GM18520 (cell line): Measurements from ENCODE around the gene MUC5AC.
"Not testable (repeated sequence)": the region's sequence is repeated elsewhere in the genome, so short reads cannot be mapped to it uniquely, and the experiment has no call there.

Experiments
- ATAC-seq: cut with Tn5 transposase; IDR thresholded peaks from one replicate; pipeline ENCODE4 v1.9.1; 2021; ENCODE audit not compliant: unreplicated experiment

Gene MUC5AC

GRCh38 chr11:1232883-1233321, 75.1 kb downstream of the MUC5AC start:
- no peak for ATAC-seq

DNA sequence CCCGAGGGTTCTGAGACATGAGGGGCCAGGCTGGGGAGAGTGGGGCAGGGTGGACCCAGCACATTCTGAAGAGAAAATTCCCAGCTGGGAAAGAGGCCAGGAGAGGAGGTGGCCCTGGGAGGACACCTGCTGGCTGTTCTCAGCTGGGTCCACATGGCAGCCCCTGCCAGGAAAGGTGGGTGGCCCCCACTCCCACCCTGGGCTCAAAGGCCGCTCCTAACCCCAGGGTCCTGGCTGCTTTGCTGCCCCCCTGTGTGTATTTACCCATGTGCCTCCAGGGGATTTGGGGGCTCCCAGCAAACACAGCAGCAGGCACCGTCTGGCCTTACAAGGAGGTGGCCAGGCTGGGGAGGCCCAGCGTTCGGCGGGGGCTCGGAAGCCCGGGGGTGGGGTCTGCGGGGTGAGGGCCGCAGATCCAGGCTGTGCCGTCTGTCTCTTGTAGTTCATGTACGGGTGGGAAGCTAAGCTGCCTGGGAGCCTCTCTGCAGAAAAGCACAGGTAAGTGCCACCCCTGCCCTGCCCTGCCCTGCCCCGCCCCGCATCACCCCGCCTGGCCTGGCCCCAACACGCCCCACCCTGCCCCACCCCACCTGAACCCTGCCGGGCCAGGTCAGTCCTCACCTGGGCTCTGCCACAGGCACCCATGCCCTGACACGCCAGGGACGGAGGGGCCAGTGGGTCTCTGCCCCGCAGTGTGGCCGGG, 75.7 kb downstream of the MUC5AC start:
- ATAC-seq, result no peak

DNA sequence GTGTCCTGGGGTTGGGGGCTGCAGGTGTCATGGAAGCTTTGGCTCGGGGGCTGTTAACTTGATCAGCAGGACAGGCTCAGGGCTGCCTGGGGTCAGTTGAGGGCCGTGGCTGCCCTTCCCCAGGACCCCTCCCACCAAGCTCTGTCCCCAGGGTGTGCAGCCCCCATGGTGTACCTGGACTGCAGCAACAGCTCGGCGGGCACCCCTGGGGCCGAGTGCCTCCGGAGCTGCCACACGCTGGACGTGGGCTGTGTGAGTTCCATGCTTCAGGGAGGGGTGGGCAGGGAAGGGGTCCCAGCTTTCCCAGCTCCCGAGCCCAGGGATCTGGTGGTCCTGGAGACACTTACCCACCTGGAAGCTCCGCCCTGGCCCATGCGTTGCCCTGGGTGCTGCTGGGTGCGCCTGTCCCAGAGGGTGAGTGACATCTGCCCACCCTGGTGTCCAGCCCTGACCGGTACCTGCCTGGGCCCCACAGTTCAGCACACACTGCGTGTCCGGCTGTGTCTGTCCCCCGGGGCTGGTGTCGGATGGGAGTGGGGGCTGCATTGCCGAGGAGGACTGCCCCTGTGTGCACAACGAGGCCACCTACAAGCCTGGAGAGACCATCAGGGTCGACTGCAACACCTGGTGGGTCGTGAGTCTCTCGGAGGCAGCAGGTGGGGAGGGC, 76.4 kb downstream of the MUC5AC start:
- ATAC-seq, result no peak

DNA sequence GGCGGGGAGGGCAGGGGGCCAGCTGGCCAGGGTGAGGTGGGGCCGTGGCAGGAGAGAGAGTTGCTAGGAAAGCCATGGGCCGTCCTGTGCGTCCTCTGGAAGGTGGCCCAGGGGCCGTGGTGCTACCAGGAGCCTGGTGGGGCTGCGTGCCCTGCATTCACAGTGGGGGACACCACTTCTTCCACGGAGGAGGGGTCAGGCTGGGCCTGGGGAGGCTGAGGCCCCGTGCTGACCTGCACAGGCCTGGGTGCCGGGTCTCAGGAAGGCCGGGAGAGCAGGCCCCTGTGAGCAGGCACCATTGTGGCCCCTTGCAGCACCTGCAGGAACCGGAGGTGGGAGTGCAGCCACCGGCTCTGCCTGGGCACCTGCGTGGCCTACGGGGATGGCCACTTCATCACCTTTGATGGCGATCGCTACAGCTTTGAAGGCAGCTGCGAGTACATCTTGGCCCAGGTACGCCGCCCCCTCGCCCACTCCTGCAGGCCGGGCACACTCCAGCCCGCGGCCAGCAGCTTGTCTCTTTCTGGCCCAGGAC, 77.1 kb downstream of the MUC5AC start:
- no peak for ATAC-seq

DNA sequence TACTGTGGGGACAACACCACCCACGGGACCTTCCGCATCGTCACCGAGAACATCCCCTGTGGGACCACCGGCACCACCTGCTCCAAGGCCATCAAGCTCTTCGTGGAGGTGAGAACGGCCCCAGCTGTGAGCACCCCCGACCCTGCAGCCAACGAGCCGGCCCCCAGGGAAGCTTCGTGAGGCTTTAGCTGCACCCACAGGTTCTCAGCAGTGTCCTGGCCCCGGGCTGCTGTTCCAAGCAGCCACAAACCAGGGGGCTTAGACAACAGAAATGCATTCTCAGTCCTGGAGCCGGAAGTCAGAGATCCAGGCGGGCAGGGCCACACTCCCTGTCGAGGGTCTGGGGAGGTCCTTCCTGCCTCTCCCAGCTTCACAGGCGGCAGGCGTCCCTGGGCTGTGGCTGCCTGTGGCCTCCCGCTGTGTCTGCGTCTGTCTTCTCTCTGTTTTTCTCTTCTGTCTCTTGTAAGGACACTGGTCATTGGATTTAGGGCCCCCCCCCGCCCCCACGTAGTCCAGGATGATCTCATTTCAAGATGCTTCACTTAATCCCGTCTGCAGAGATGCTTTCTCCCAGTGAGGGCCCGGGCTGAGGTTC, 77.7 kb downstream of the MUC5AC start:
- no peak for ATAC-seq

DNA sequence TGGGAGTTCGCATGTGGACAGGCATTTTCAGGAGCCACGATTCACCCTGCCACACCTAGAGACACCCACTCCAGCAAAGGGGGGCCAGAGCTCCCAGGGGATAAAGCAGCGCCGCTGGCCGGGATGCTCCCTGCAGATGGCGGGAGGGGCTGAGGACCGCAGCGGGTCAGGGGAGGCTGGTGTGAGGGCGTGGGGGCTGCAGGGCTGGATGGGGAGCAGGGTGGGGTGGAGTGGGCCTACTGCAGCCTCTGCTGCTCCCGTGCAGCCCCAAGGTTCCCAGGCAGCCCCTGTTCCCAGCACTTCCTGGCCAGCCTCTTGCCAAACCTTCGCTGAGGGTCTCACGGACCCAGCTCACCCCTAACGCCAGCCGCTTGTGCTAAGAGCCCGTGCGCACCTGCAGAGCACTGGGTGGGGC, 78.2 kb downstream of the MUC5AC start:
- no peak for ATAC-seq

DNA sequence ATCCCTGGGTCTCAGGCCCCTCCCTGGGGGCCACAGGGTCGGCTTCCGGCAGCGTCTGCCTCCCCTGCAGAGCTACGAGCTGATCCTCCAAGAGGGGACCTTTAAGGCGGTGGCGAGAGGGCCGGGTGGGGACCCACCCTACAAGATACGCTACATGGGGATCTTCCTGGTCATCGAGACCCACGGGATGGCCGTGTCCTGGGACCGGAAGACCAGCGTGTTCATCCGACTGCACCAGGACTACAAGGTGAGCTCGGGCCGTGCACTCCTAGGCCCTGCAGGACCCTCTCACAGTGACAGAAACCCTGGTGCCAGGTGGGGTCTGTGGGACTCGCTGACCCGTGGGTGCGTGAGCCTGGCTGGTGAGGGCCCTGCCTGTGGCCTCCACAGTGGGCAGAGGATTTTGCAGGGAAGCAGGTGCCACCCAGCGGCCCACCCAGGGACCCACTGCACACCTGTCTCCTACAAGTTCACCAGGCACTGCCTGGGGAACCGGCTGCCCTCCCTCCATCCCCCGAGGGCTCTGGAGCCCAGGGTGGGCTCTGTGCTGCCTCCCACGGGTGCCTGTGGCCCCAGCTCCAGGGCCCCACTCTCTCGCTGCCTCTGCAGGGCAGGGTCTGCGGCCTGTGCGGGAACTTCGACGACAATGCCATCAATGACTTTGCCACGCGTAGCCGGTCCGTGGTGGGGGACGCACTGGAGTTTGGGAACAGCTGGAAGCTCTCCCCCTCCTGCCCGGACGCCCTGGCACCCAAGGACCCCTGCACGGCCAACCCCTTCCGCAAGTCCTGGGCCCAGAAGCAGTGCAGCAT, 78.8 kb downstream of the MUC5AC start:
- no peak for ATAC-seq

DNA sequence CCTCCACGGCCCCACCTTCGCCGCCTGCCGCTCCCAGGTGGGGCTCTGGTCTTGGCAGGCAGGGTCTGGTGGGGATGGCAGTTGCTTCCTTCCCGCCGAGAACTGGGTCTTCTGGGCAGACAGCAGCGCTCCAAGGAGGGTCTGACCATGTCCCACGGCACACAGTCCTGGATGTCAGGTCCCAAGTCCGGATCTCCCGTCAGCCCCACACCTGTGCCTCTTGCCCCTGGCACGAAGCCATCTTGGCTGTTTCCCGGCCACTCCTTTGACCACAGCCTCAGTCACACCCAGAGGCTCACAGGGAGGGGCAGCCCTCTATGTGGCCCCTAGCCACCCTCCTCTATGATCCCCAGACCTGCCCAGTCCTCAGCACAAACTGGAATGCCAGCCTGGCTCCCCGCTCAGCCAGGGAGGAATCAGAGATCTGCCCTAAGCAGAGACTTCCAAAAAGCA, 79.4 kb downstream of the MUC5AC start:
- ATAC-seq, result no peak

DNA sequence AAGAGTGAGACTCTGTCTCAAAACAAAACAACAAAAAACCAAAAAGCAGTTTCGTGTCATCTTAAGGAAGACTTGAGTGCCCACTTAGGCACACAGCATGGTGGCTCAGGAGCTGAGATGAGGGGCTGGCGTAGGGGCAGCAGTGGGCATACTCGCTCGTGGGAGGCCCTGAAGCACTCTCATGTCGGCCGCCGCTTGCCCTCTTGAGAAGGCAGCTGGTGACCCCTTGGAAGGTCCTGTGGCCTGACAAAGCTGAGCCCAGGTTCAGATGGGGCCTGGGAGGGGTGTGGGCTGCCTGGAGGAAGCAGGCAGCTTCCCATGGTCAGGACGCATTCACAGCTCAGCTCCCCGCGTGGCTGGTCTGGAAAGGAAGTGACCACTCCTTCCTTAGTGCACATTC, 80.1 kb downstream of the MUC5AC start:
- ATAC-seq, result no peak

DNA sequence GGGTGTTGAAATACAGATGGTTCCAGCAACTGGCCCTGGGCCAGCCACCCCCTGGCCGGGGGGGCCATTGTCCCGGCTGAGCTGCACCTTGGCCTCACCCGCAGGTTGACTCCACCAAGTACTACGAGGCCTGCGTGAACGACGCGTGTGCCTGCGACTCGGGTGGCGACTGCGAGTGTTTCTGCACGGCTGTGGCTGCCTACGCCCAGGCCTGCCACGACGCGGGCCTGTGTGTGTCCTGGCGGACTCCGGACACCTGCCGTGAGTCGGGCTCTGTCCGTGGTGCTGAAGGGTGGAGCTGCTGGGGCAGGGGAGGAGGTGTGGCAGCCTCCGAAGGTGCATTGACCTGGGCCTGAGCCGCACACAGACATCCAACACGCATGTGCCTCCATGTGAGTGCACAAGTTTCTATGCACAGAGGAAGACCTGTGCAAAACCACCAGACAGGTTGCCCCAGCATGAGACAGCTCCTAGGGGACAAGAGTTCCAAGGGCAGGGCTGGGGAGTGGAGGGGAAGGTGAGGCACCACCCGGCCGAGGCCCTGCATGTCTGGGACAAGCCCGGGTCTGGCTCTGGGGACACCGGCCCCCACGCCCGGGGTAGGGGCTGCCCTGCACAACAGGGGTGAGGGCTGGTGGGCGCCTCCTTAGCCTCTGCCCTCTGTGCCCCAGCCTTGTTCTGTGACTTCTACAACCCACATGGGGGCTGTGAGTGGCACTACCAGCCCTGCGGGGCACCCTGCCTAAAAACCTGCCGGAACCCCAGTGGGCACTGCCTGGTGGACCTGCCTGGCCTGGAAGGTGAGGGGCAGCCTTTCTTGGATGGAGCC, 81.2 kb downstream of the MUC5AC start:
- ATAC-seq, result no peak

GRCh38 chr11:1239596-1240205, 81.9 kb downstream of the MUC5AC start:
- no peak for ATAC-seq

DNA sequence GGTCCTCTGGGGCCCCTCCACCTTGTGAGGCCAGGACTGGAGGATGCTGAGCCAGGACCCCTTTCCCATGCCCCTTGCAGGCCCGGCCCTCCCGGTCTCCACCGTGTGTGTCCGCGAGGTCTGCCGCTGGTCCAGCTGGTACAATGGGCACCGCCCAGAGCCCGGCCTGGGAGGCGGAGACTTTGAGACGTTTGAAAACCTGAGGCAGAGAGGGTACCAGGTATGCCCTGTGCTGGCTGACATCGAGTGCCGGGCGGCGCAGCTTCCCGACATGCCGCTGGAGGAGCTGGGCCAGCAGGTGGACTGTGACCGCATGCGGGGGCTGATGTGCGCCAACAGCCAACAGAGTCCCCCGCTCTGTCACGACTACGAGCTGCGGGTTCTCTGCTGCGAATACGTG, 83.0 kb downstream of the MUC5AC start:
- ATAC-seq, result no peak

DNA sequence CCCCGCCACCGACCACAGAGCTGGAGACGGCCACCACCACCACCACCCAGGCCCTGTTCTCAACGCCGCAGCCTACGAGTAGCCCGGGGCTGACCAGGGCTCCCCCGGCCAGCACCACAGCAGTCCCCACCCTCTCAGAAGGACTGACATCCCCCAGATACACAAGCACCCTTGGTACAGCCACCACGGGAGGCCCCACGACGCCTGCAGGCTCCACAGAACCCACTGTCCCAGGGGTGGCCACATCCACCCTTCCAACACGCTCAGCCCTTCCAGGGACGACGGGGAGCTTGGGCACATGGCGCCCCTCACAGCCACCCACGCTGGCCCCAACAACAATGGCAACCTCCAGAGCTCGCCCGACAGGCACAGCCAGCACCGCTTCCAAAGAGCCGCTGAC, 84.0 kb downstream of the MUC5AC start:
- ATAC-seq, result no peak

GRCh38 chr11:1242289-1242688, 84.5 kb downstream of the MUC5AC start:
- ATAC-seq, result no peak

DNA sequence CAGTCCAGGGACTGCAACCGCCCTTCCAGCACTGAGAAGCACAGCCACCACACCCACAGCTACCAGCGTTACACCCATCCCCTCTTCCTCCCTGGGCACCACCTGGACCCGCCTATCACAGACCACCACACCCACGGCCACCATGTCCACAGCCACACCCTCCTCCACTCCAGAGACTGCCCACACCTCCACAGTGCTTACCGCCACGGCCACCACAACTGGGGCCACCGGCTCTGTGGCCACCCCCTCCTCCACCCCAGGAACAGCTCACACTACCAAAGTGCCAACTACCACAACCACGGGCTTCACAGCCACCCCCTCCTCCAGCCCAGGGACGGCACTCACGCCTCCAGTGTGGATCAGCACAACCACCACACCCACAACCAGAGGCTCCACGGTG, 85.0 kb downstream of the MUC5AC start:
- not testable (repeated sequence) for ATAC-seq

DNA sequence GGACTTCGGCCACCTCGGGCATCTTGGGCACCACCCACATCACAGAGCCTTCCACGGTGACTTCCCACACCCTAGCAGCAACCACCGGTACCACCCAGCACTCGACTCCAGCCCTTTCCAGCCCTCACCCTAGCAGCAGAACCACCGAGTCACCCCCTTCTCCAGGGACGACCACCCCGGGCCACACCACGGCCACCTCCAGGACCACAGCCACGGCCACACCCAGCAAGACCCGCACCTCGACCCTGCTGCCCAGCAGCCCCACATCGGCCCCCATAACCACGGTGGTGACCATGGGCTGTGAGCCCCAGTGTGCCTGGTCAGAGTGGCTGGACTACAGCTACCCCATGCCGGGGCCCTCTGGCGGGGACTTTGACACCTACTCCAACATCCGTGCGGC, 85.8 kb downstream of the MUC5AC start:
- not testable (repeated sequence) for ATAC-seq

GRCh38 chr11:1244557-1244956, 86.8 kb downstream of the MUC5AC start:
- ATAC-seq, result not testable (repeated sequence)

- not testable (repeated sequence) for ATAC-seq
Observed at GRCh38 chr11:1245717-1246116, 88.0 kb downstream of the MUC5AC start.

DNA sequence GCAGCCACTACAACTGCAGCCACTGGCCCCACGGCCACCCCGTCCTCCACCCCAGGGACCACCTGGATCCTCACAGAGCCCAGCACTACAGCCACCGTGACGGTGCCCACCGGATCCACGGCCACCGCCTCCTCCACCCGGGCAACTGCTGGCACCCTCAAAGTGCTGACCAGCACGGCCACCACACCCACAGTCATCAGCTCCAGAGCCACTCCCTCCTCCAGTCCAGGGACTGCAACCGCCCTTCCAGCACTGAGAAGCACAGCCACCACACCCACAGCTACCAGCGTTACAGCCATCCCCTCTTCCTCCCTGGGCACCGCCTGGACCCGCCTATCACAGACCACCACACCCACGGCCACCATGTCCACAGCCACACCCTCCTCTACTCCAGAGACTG, 88.5 kb downstream of the MUC5AC start:
- ATAC-seq, result not testable (repeated sequence)

GRCh38 chr11:1247026-1247425, 89.3 kb downstream of the MUC5AC start:
- ATAC-seq, result not testable (repeated sequence)
